Nephron (organoid): ENCODE measurements around the gene GOT1.

Experiments used
- H3K27ac Mint-ChIP-seq, 3 experiments: 2 replicates each; pipeline ENCODE4 v1.8.0; 2020; ENCODE audit warnings: mixed read lengths in 3 of 3, mild to moderate bottlenecking in 2 of 3, moderate library complexity in 1 of 3
- H3K27me3 Mint-ChIP-seq: 2 replicates; pipeline ENCODE4 v1.8.0; 2021; ENCODE audit warnings: low read depth, mild to moderate bottlenecking, moderate library complexity, mixed read lengths
- H3K36me3 Mint-ChIP-seq: 2 replicates; pipeline ENCODE4 v1.8.0; 2020; ENCODE audit warnings: low read depth, mixed read lengths
- H3K4me1 Mint-ChIP-seq: 2 replicates; pipeline ENCODE4 v1.8.0; 2020; ENCODE audit warnings: mixed read lengths
- H3K4me3 Mint-ChIP-seq, 3 experiments: 2 replicates each; pipeline ENCODE4 v1.8.0; 2020; ENCODE audit warnings: mild to moderate bottlenecking in 3 of 3, mixed read lengths in 3 of 3, moderate library complexity in 2 of 3
- H3K9me3 Mint-ChIP-seq: 2 replicates; pipeline ENCODE4 v1.8.0; 2020; ENCODE audit warnings: mixed read lengths
- CTCF ChIP-seq, 3 experiments: fragments of 200-600 bp; sonication (generic); IDR thresholded peaks; one replicate each; pipeline ENCODE4 v1.5.0; 2021; ENCODE audit warnings: antibody characterized with exemption in 3 of 3; ENCODE audit not compliant: unreplicated experiment in 3 of 3

Gene GOT1

DNA sequence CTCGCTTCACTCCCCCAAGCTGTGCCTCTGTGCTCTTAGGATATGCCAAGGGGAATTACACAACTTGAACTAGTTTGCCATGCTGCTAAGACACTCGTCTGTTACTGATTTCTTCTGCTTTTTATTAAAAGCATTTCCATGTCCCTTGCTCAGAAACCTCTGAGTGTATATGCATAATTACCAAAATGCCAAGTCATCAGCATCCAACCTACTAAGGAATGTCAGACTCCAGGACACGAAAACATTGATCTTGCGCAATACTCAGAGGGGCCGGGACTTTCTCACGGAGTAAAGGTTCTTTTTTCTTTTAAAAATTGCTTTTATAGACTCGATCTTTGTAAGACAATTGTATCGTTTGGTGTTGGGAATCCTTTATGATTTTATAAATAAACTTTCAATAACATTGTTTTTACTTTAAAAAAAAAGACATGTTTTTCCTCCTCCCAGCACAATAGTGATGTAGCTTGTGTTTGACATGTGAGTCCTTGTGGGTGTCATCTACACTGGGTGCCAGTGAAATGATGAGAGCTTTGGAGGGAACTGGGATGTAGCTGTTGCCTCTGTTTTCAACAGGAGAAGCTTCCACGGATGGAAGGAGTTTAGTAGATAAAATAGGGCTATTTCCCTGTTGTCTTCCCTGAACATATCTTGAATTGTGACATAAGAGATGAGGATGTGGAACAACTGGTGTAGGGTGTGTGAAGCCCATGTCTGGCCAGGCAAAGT lies 57.7 kb downstream of the GOT1 start:
- no peak for TF ChIP-seq CTCF (IDR thresholded peaks at IDR 0.05; ENCODE audit: unreplicated experiment in 3 of 3)
- H3K27ac Mint-ChIP-seq: no peak overlapping the region
- H3K9me3 Mint-ChIP-seq: no peaks in the 10 kb centered on the region
- no peaks in the 10 kb centered on the region for H3K36me3 Mint-ChIP-seq
- H3K4me1 Mint-ChIP-seq: no peaks in the 10 kb centered on the region
- H3K27me3 Mint-ChIP-seq: peaks cover 30% of the 10 kb centered on the region
- H3K4me3 Mint-ChIP-seq: no peak overlapping the region

GRCh38 chr10:99370993-99371392 lies 59.4 kb downstream of the GOT1 start:
- TF ChIP-seq CTCF (IDR thresholded peaks at IDR 0.05; ENCODE audit: unreplicated experiment in 3 of 3): peak; percentile 46 to 47 (median 47)
- Mint-ChIP-seq H3K27ac (no peak overlapping the region), H3K4me1 (no peaks in the 10 kb centered on the region), H3K27me3 (peaks cover 43% of the 10 kb centered on the region), H3K36me3 (no peaks in the 10 kb centered on the region), H3K4me3 (no peak overlapping the region), H3K9me3 (no peaks in the 10 kb centered on the region)

DNA sequence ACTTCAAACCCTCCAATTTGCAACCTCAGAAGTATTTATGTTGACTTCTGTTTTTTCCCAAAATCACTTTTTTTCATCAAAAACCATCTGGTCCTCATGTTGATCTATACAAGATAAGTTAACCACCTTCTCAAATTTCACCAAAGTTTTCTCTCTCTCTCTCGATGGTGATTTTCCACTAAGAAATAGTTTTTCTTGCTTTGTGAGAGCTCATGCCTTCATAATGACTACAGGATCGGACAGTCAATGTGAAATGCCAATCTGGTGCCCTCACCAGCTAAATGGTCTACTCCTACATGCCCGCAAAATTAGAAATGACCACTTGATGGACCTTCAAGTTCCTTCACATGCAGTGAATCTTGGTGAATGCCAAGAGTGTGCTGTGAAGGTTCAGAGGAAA lies 60.9 kb downstream of the GOT1 start:
- Mint-ChIP-seq H3K9me3 (no peaks in the 10 kb centered on the region), H3K27me3 (peaks cover 48% of the 10 kb centered on the region), H3K27ac (no peak overlapping the region), H3K4me1 (no peaks in the 10 kb centered on the region), H3K36me3 (no peaks in the 10 kb centered on the region), H3K4me3 (no peak overlapping the region)
- no peak for TF ChIP-seq CTCF (IDR thresholded peaks at IDR 0.05; ENCODE audit: unreplicated experiment in 3 of 3)

DNA sequence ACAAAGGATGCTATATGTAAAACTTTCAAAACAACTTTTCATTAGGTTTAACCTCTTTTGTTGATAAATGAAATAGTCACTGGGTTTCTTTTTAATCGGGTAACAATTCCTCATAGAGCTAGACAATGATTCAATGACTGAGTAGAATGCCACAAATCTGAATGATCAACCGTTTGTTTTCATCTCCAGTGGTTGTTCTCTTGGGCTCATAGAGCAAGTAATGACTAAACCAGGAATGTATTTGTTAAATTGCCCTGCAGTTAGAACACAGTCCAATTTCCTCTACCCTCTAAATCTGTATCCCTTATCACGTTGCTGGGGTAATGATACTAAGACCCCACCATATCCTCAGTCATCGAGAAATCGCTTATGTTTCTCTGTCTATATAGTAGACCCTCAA lies 61.3 kb downstream of the GOT1 start:
- Mint-ChIP-seq H3K9me3 (no peaks in the 10 kb centered on the region), H3K27ac (no peak overlapping the region), H3K4me1 (no peaks in the 10 kb centered on the region), H3K4me3 (no peak overlapping the region), H3K36me3 (no peaks in the 10 kb centered on the region), H3K27me3 (peaks cover 46% of the 10 kb centered on the region)
- TF ChIP-seq CTCF (IDR thresholded peaks at IDR 0.05; ENCODE audit: unreplicated experiment in 3 of 3): no peak

DNA sequence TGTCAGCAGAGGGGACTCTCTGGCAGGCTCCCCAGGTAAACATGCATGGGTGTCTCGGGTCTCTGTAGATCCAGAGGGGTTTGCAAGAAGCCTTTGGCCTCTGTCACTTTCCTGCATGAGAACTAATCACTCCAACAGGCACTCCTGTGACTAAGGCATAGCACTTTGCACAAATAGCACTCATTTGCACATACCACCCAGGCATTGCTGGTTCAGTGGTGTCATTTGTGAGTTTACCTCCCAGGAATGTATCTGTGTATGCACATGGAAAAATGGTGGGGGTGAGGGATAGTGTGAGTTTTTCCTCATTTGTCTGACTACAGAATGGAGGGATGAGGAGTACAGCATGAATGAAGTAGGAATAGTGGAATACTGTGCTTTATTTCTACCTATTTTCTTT lies 61.8 kb downstream of the GOT1 start:
- H3K27me3 Mint-ChIP-seq: peaks cover 44% of the 10 kb centered on the region
- H3K27ac Mint-ChIP-seq: no peak overlapping the region
- no peaks in the 10 kb centered on the region for H3K36me3 Mint-ChIP-seq
- no peak for TF ChIP-seq CTCF (IDR thresholded peaks at IDR 0.05; ENCODE audit: unreplicated experiment in 3 of 3)
- H3K4me1 Mint-ChIP-seq: no peaks in the 10 kb centered on the region
- no peak overlapping the region for H3K4me3 Mint-ChIP-seq
- H3K9me3 Mint-ChIP-seq: no peaks in the 10 kb centered on the region

DNA sequence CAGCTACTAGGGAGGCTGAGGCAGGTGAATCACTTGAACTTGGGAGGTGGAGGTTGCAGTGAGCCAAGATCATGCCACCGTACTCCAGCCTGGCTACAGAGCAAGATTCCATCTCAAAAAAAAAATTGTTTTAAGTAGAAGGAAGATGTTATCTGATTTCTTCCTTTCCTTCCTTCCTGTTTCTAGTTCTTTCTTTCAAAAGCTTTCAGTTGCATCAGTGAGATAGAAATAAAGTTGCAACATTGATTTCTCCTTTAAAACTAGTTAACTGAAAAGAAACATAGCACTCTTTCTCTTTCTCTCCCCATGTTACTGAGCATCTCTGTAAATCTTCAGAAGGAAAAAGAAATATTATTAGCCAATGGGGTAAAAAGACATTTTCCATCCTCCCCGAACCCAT lies 63.8 kb downstream of the GOT1 start:
- Mint-ChIP-seq H3K36me3 (no peaks in the 10 kb centered on the region), H3K9me3 (no peaks in the 10 kb centered on the region), H3K27ac (no peak overlapping the region), H3K4me1 (no peaks in the 10 kb centered on the region), H3K27me3 (peaks cover 31% of the 10 kb centered on the region), H3K4me3 (no peak overlapping the region)
- no peak for TF ChIP-seq CTCF (IDR thresholded peaks at IDR 0.05; ENCODE audit: unreplicated experiment in 3 of 3)
